ENCODE data around the gene FGD2.

Gene FGD2

DNA sequence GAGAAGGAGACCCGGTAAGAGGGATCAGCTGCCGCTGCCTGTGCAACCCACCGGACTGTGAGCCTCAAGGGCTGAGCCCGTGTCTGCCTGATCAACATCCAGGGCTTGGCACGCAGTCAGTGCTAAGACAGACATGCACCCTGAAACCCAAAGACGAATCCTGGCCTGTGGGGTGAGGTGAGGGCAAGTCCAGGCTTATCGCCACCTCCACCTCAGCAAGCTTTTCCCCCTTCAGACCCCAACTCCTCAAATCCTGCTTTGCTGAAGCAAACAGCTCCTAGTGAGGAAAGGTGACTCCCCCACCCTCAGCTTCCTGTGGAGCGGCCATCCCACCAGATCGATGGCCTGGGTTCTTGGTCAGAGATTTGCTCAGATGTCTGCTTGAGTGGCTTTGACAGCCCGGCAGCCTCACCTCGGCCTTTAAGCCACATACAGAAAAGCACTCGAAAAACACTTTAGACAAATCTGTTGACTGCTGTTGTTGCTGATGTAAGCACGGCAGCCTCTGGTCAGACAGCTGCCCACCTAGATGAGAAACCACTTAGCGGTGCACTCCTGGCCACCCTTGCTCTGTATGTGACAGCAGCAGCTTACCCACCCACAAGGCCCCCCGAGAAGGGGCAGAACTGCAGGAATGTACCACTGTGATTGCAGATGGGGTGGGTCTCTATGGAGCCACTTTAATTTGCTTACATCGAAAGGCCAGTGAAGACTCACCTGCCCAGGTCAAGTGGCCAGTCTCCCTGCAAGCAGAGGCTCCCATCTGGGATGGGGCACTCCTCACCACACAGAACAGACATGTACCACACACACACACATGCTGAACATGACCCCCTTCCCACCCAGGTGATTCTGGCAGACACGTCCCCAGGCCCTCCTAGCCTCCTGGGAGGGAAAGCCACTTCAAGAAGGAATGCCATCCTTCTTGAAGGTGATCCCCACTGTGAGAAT, 34.3 kb upstream of the FGD2 start:
- DNase-seq (ENCODE audit: low spot score) = no peak

DNA sequence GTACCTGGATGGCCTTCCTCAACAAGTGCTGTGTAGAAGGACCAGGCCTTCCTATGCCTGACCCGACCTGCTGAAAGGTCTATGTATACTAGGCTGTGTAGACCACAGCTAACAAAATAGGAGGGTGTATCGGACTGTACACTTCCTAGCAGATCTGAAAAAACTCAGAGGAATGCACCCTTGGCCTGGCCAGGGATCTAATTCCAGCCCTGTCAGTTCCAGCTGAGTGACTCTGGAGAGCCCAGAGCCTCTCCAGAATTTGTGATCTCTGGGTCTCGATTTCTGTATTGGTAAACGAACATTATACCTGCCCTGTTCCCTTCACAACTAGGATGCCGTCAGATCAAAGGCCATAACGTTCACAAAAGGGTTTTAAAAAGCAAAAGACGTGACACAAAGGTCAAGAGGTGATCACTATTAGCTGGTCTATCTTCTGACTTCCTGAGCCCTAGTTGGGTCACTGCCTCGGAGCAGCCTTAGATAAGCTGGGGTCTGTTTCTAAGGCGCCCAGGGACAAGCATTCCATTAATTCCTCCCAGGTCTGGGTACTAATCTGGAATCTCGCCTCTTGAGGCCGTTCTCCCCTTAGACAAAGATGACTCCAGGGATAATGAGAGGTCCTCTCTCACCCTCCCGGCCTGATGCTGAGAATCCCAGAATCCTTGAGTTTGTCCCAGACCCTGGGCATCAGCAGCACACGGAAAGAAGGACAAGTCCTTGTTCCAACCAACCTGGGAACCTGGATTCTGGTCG, 33.4 kb upstream of the FGD2 start:
- DNase-seq (ENCODE audit: low spot score) = no peak

DNA sequence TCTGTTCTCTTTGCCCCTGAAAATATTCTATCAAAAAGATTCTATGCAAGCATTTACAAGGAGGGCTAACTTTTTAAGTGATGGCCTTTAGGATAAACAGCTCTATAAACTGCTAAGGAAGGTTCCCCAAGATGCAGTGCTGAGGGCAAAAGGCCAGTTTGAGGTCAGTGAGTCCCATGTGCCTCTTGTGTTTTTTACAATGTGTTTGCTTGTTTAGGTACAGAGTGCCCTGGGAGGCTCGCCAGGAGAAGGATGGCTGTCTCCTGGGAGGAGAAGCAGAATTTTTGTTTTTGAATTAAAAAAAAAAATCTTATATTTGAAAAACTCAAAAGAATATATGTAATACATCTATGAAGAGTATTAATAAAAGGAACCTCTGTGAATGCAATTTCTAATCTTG, 32.3 kb upstream of the FGD2 start:
- no peak for DNase-seq (ENCODE audit: low spot score)

DNA sequence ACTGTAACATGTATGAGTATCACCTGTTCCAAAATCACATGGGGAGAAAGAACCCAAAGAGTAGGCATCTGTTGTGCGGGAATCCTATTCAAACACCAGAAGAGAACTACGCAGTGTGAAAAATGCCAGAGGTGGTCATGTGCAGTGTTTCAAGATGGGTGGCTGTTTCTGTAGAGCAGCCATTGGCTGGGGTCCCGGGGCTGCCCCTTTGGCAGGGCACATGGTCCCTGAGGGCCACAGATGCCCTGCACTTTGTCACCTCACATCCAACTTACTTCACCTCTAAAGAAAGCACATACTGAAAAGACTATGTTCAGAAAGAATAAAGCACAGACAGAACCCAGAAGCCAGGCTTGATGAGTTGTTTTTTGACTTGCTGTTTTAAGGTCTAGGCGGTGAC, 31.8 kb upstream of the FGD2 start:
- no peak for DNase-seq (ENCODE audit: low spot score)

DNA sequence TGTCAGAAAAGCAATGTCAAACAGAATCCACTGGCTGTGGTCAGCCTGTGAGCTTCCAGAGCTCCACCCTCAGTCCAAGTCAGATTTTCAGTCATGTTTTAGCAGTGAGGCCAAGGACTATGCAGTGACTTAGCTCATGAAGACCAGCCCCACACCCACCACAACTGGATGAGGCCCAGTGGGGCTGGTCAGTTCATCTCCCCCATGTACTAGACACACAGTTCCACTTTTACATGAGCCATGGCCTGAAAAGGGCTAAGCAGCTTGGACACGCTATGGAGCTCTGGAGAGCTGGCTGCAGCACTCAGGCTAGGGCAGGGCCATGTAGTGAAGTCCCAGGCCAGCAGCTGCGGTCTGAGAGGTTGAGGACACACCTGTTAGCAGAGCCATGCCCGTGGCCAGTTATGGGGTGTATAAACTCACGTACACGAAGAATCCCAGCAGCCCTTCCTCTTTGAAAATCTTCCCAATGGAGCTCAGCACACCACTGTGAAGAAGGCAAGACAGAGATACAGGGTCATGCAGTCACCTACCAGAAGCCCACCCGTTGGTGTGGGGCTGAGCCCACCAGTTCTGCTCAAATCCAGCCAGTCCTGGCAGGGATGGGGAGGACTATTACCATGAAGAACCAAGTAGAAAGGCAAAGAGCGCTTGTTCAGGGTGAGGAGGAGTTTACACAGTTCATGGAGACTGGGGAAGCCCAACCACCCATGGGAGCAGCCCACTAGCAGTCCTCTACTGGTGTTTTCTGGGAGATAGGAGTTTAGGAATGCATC, 30.0 kb upstream of the FGD2 start:
- no peak for DNase-seq (ENCODE audit: low spot score)

DNA sequence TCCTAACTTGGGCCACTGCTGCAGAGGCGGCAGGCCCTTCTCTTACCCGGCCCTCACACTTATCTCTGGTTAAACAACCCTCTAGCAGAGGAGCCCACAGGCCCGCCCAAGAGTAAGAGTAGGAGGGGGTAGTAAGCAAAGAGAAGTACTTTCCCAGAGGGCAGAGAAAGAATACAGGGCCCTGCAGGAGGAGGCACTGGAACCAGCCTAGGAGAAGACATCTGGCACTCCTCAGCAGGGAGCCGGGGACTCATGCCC, 29.5 kb upstream of the FGD2 start:
- no peak for DNase-seq (ENCODE audit: low spot score)

DNA sequence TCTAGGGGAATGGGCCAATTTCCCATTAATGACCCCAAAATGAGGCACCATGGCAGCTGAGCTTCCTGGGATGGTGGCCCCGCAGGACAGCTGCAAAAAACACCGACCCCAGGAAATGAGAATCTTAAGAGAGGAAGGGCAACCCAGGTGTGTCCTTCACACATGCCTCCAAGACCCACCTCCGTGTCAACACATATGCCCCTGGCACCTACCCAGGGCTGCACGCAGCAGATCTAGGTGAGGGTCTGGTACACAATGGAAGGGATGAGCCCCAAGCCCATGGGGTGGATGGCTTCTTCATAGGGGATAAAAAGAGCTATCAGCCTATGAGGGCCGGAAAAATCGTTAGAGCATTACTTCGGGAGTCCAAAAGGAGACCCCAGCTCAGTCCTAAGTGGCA, 28.9 kb upstream of the FGD2 start:
- no peak for DNase-seq (ENCODE audit: low spot score)

DNA sequence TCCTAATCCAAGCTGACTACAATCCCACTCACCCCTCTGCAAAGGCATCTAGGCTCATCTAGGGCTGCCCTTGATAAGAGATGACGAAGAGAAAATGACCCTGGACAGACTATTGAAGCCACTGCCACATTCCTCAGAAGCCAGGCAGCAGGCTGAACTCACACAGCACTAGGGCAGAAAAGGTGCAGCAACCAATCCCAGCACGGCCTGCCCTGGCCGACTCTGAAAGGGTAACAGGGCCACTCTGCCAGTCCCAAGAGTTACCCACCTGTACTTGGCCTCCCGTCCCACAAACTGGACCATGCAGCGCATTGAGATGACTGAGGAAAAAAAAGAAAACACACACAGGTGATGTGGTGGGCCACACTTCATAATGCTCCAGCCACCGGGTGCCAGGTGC, 28.5 kb upstream of the FGD2 start:
- no peak for DNase-seq (ENCODE audit: low spot score)

DNA sequence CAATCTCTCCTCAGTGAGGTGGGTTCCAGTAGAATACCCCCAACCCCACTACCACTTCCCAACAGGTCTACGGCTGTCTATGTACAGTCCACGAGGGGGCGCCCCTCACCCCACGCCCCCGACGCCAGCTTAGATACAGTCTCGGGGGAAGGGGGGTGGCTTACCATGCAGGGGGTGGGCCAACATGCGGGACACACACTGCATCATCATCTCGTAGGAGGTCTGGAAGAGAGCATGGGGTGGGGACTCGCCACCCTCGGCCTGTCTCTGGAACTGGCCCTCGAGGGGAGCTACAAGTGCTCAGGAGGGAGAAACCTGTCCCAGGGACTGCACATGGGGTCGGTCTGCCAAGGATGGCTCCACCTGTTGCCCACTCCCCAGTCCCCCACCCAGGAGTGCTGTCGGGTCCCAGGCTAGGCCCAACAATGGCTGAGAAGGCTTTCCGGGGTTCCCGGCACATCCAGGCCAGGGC, 27.9 kb upstream of the FGD2 start:
- no peak for DNase-seq (ENCODE audit: low spot score)

DNA sequence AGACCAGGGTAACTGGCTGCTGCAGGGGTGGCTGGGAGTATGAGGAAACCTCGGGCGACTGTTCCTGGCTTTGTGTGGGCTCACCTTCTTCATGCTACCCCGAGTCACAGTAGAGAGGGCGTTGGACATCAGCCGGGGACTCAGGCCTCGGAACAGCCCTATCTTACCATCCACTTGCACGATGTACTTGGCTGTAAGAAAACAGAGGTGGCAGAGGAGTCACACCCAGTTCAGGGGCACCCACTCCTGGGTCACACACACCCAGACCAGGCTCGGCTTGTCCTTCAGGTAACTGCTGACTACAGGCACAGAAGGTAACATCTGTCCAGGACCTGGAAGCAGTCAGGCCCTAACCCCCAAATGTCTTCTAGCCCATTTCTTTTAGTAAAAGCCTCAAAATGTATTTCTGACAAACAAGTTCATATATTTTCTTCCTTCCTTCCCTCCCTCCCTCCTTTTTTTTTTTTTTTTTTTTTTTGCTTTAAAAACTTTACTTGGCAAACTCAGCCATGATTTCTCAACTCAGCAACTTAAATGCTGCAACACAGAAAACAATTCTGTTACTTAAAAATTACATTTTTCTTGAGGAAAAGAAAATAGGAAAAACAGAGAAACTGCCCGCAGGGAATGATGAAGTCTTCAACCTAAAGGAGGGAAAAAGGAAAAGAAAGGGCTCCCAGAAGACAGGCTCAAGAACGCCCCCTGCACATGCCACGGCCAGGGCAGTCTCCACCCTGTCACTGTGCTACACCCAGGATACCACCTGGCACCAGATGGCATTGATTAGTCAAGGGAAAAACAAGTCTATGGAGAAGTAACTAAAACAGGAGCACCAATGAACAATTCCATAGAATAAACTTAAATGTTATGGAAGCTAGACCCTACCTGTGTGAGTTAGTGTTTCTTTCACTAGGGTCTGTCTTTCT, 26.8 kb upstream of the FGD2 start:
- DNase-seq (ENCODE audit: low spot score) = no peak

DNA sequence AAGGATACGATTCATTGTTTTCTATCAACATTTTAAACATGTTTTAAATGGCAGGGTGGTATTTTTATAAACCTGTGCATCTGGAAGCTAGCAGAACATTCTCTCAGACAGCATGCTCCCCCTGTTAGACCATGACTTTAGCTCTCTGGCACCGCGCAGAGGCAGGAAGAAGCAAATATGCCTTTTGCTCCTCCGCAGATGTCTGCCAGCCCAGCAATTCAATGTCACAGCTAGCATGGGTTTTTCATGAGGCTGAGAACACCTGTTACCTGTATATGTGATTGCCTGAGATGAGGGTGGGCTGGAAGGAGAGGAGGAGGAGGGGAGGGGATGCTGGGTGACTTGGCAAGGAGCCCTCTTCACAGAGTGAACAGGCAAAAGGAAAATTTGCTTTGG, 26.1 kb upstream of the FGD2 start:
- DNase-seq (ENCODE audit: low spot score) = peak; percentile 77

DNA sequence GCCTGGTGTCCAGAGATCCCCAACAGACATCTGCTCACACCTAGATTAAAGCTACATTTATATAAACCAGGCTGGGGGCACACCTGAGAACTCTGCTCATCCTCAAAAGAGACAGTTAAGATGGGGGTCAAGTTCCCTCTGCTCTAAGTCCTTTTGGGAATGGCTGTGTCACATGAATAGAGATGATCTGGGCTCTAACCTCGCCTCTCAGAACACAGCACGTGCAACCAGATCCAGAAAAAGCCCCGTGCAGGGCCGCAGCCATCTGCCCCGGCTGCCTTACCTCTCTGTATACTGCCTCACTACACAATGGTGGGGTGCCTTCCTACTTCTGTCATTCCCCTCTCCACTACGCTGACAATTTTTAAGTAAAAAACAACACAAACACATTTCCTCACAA, 25.3 kb upstream of the FGD2 start:
- DNase-seq (ENCODE audit: low spot score) = no peak

DNA sequence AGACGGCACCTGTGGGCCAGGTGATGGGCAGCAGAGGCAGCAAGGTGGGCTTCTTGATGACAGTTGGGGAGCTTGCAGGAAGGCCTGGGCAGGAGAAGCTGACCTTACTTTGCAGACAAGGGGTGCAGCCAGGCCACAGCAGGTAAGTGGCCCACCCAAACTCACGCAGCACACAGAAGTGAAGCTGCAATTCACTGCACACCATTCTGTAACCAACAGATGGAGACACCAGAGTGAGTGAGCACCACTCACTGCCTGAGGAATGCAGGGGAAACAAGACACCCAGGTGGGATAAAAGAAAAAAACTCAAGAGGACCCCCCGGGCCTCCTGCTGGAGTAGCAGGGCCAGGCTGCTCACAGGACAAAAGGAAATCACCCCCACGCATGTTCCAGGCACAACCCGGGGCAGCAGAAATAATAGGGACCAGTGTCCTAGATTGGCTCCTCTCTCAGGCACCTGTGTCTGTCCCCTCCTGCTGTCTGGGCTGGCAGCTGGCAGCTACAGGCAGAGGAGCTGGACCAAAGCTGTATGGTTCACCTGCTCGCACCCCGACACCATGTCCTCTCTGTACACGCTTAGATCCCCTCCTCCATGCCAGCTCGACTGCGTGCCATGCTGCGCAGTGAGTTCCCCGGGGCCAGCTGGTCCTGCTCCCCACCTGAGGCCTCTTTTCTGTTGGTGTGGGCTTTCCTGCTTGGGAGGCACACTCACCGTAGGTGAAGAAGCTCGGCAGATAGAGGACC, 24.4 kb upstream of the FGD2 start:
- no peak for DNase-seq (ENCODE audit: low spot score)

DNA sequence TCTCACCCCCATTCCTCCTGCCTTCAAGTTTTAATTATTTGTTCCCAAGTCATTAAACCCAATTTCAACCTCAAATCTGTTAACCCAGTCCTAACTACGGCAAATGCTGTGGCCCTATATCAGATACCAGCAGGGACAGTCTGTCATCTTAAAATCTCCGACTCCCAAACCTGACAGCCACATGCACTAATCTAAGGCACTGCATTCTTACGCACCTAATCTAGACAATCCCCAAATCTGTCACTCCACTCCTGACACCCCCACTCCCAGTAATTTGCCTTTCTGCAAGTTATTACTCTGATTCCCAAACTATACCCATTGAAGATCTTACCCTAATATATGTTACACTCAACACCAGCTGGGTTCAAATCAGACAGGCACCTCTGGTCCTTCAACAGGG, 21.9 kb upstream of the FGD2 start:
- DNase-seq (ENCODE audit: low spot score) = no peak

DNA sequence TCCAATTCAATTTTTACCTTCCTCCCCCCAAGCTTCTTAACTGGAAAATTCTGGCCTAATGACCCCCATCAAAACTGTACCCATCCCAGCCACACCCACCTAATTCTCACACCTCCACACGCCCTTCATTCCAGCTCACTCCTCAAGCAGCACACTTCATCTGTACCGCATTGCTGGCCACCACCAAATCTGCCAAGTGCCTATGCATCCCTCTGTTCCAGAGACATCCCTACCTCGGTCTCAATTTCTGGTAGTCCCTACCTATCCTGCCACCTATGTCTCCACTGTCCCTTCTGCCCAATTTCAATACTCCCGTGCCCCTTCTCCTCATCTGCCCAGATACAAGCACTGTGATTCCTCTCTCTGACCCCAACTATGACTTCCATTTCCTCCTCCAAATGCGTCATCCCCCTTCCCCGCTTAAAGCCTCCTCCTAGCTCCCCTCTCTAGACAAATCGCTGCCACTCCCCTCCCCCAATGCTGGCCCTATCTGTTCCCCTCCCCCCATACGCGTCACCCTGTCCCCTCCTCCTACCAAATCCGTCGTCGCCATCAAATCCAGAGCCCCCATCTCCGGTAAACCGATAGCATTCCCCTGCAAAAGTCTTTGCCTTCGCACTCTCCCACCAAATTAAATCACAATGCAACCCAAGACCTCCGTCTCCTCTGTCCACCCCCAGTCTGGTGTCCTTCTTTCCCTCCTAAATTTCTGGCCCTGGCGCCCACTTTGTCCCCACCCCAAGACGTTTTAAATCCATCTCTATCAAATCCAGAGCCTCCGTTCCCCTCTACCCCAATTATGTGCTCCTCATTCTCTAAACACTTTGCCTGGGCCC, 20.7 kb upstream of the FGD2 start:
- DNase-seq (ENCODE audit: low spot score) = peak; percentile 75

DNA sequence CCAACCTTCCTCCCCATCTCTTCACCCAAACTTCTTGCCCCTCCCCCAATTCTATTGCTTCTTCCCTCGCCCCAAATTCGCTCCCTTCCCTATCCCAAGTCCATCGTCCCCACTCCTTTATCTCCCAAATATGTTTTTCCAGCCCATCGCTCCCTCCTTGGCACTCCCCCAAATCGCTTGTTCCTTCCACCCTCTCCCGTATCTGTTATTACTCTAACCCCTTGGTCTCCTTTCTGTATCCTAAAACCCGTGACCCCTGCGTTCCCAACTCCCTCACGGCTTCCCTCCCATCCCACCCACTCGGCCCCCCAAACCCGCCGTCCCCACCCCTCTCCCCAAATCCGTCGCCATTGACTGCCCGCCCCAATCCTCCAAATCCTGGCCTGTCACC, 20.0 kb upstream of the FGD2 start:
- no peak for DNase-seq (ENCODE audit: low spot score)

DNA sequence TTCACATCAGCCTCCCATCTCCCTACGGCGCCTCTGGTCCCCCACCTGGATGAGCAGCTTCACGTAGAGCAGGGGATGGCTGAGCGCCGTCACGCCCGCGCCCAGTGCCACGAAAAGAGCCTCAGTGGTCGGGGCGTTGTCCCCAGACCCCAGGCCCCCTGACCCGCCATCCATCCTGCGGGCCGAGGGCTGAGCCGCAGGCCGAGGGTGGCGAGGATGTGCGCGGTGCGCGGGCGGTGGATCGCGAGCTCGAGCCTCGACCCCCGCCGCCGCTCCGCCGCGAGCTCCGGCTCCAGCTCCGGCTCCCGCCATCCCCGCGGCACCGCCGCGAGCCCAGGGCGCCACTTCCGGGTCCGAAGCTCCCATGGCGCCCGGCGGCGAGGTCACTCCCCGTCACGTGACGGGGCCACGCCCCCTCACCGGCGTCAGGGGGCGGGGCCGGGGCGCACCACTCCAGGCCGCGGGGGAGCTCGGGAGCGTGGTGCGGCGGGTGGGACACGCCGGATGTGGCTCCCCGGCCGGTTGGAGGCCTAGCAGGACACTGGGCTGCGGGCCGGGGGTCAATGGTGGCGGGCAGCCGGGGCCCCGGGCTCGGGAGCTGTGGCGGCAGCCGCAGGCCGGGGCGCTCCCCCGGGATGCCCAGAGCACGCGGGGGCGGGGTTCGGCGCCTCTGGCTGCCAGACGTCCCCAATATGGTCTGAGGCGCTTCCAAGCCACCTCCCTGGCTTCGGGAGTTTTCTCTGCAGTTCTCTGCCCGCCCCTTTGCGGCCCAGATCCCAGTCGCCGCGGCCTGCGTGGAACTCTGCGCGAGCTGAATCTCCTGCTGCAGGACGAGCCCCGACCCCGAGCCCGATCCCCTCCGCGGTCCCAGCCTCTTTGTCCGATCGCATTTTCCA, 19.4 kb upstream of the FGD2 start, which contains the start of gene MTCH1:
TSS of gene MTCH1 (minus strand) at position 389 of the 896 bp plus-strand sequence. CDS start at position 366, 23 bp downstream.
- peak; percentile 97 for DNase-seq (ENCODE audit: low spot score)

DNA sequence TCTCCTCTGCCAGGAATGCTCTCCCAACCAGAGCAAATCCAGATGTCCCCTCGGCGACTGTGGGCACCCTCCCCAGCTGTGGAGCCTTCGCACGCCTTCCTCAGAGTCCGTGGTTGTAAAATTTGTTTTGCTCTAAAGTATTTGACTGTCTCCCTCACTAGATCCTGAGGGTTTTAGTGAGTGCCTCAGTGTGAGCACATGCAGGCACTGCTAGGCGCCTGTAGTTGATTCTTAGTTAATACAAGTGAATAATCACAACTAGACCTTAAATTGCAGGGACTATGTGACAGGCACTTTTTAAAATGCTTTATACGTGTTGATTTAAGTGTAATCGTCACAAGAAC, 18.8 kb upstream of the FGD2 start:
- no peak for DNase-seq (ENCODE audit: low spot score)

DNA sequence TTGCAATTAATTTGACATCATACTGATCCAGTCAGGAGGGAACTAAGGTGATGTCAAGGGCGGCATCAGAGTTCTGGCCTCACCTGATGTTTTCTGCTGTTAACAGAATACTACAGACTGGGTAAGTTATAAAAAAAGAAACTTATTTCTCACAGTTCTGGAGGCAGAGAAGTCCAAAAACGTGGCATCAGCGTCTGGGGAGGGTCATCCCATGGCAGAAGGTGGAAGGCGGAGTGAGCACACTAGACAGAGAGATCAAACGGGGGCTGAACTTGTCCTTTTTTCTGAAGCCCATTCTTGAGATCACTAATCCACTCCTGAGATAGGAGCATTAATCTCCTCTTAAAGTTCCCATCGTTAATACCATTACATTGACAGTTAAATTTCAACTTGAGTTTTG, 16.2 kb upstream of the FGD2 start:
- no peak for DNase-seq (ENCODE audit: low spot score)

All from AG08396 (cell line).